Putamen (tissue), 1 donor: ENCODE data around the gene ACOX3.

ENCODE experiments used
- DNase-seq: peaks from one replicate; pipeline ENCODE4 v3.0.0-alpha.2; 2016; ENCODE audit warnings: low spot score

Gene ACOX3

GRCh38 chr4:8467016-8467415, 26.5 kb upstream of the ACOX3 start:
- no peak for DNase-seq

- DNase-seq = no peak
Measured at GRCh38 chr4:8465615-8466611, 25.4 kb upstream of the ACOX3 start.

GRCh38 chr4:8464381-8464780, 23.9 kb upstream of the ACOX3 start:
- no peak for DNase-seq

GRCh38 chr4:8463811-8464210, 23.3 kb upstream of the ACOX3 start:
- no peak for DNase-seq

GRCh38 chr4:8461616-8462015, 21.1 kb upstream of the ACOX3 start:
- no peak for DNase-seq

GRCh38 chr4:8461086-8461485, 20.6 kb upstream of the ACOX3 start:
- DNase-seq = no peak

GRCh38 chr4:8459867-8460445, 19.4 kb upstream of the ACOX3 start:
- DNase-seq = no peak

GRCh38 chr4:8457646-8458252, 17.2 kb upstream of the ACOX3 start:
- DNase-seq = no peak

- DNase-seq = no peak
Measured at GRCh38 chr4:8453957-8454356, 13.4 kb upstream of the ACOX3 start.

- no peak for DNase-seq
Measured at GRCh38 chr4:8451440-8452182, 11.1 kb upstream of the ACOX3 start.

GRCh38 chr4:8446122-8446521, 5.6 kb upstream of the ACOX3 start:
- DNase-seq = no peak

- DNase-seq = no peak
Measured at GRCh38 chr4:8443801-8444200, 3.3 kb upstream of the ACOX3 start.

- DNase-seq = no peak
Measured at GRCh38 chr4:8442596-8443358, 2.3 kb upstream of the ACOX3 start.

GRCh38 chr4:8441499-8442091, 1.1 kb upstream of the ACOX3 start:
- no peak for DNase-seq

- no peak for DNase-seq
Measured at GRCh38 chr4:8439914-8440491, 520 bp downstream of the ACOX3 start.

GRCh38 chr4:8439168-8439567, 1.4 kb downstream of the ACOX3 start:
- DNase-seq = no peak

GRCh38 chr4:8438743-8439142, 1.8 kb downstream of the ACOX3 start:
- no peak for DNase-seq

- no peak for DNase-seq
Measured at GRCh38 chr4:8437281-8437680, 3.2 kb downstream of the ACOX3 start.

- no peak for DNase-seq
Measured at GRCh38 chr4:8435656-8436121, 4.8 kb downstream of the ACOX3 start.

GRCh38 chr4:8434251-8435073, 6.1 kb downstream of the ACOX3 start:
- no peak for DNase-seq
